ENCODE measurements around the gene RNF44.

GRCh38 chr5:176562189-176562588, 25.0 kb upstream of the RNF44 start:
- no peak for TF ChIP-seq CTCF (IDR thresholded peaks at IDR 0.05; ENCODE audit: borderline replicate concordance, extremely low read depth, low read length, poor library complexity, severe bottlenecking)
- no peak for TF ChIP-seq EZH2 (IDR thresholded peaks at IDR 0.05; ENCODE audit: borderline replicate concordance, low read depth, low read length, severe bottlenecking)
